ENCODE results near the gene EPN2.

- no peak for TF ChIP-seq CTCF (conservative IDR thresholded peaks at IDR 0.05 in 1 of 2, IDR thresholded peaks at IDR 0.05 in 1 of 2; ENCODE audit: low read depth in 1 of 2, low read length in 2 of 2)
- TF ChIP-seq EZH2 (IDR thresholded peaks at IDR 0.05; ENCODE audit: low read length, missing control alignments): no peak
These were observed 21.2 kb downstream of the EPN2 start for GRCh38 chr17:19258371-19258770.
